HepG2 (cell line): Measurements from ENCODE around the gene SLC29A1. TPM values are rescaled to one million over a fixed set of nuclear protein-coding genes. Genes with fewer than 3 reads are reported as not detected.
A peak's percentile ranks its signal among the peaks of the same experiment; 100 is the strongest.

ENCODE experiments used
- CBX1 ChIP-seq: IDR thresholded peaks from one replicate; pipeline ENCODE4 v1.6.1; 2016; ENCODE audit warnings: antibody characterized with exemption, low read depth
- EEA1 ChIP-seq: sonication (generic); formaldehyde crosslinking; IDR thresholded peaks from 2 replicates; pipeline ENCODE4 v1.5.1; 2020; ENCODE audit warnings: mild to moderate bottlenecking, missing genetic modification reagents, borderline replicate concordance
- EED ChIP-seq: sonication (generic); formaldehyde crosslinking; IDR thresholded peaks from 2 replicates; pipeline ENCODE4 v1.5.0; 2020; ENCODE audit warnings: mild to moderate bottlenecking, missing genetic modification reagents
- FOSL1 ChIP-seq: sonication (generic); formaldehyde crosslinking; IDR thresholded peaks from 2 replicates; pipeline ENCODE4 v1.9.0; 2021; ENCODE audit warnings: missing genetic modification reagents, borderline replicate concordance
- FOXC1 ChIP-seq: sonication (generic); formaldehyde crosslinking; IDR thresholded peaks from 2 replicates; pipeline ENCODE4 v1.8.0; 2022; ENCODE audit warnings: mild to moderate bottlenecking, missing genetic modification reagents, borderline replicate concordance
- HIVEP1 ChIP-seq: sonication (generic); formaldehyde crosslinking; IDR thresholded peaks from 2 replicates; pipeline ENCODE4 v1.4.0; 2020; ENCODE audit warnings: mild to moderate bottlenecking, missing genetic modification reagents
- HMG20A ChIP-seq: IDR thresholded peaks from 2 replicates; pipeline ENCODE4 v1.6.1; 2016; ENCODE audit warnings: borderline replicate concordance
- HNRNPUL1 ChIP-seq: fragments of 200-400 bp; formaldehyde crosslinking; IDR thresholded peaks from 2 replicates; pipeline ENCODE4 v1.6.1; 2017; ENCODE audit warnings: low read depth, mild to moderate bottlenecking, low read length, moderate library complexity
- HOXA7 ChIP-seq: sonication (generic); formaldehyde crosslinking; IDR thresholded peaks from 2 replicates; pipeline ENCODE4 v1.8.1; 2022; ENCODE audit warnings: mild to moderate bottlenecking, missing genetic modification reagents, moderate library complexity
- KLF11 ChIP-seq: IDR thresholded peaks from 2 replicates; pipeline ENCODE4 v1.6.1; 2016; ENCODE audit warnings: missing compliant biosample characterization
- KLF12 ChIP-seq: sonication (generic); formaldehyde crosslinking; IDR thresholded peaks from 2 replicates; pipeline ENCODE4 v1.4.0; 2020; ENCODE audit warnings: missing genetic modification reagents, borderline replicate concordance
- KMT2B ChIP-seq: IDR thresholded peaks from 2 replicates; pipeline ENCODE4 v1.6.1; 2016; ENCODE audit warnings: missing genetic modification reagents, missing compliant biosample characterization
- MBD4 ChIP-seq: IDR thresholded peaks from 2 replicates; pipeline ENCODE4 v1.6.1; 2012; ENCODE audit warnings: low read length, inconsistent platforms, borderline replicate concordance
- MIER2 ChIP-seq: IDR thresholded peaks from 2 replicates; pipeline ENCODE4 v1.6.1; 2016; ENCODE audit warnings: missing biosample characterization, missing genetic modification reagents
- PCBP1 ChIP-seq: fragments of 200-400 bp; formaldehyde crosslinking; IDR thresholded peaks from 2 replicates; pipeline ENCODE4 v1.6.1; 2017; ENCODE audit warnings: mild to moderate bottlenecking, low read depth, low read length, borderline replicate concordance
- SOX6 ChIP-seq, 2 experiments: fragments of 450-650 bp in 1 of 2; sonication (generic) in 1 of 2; formaldehyde crosslinking in 1 of 2; IDR thresholded peaks; 2 replicates each; pipeline versions ENCODE4 v1.4.0 to v1.6.1; 2017 to 2020; ENCODE audit warnings: antibody characterized with exemption in 1 of 2, mild to moderate bottlenecking in 1 of 2, missing genetic modification reagents in 1 of 2
- SP4 ChIP-seq: sonication (generic); formaldehyde crosslinking; IDR thresholded peaks from 2 replicates; pipeline ENCODE4 v1.8.1; 2023; ENCODE audit warnings: mild to moderate bottlenecking, missing genetic modification reagents
- TAF1 ChIP-seq: sonication (generic); formaldehyde crosslinking; IDR thresholded peaks from 2 replicates; pipeline ENCODE4 v1.4.0; 2020; ENCODE audit warnings: missing genetic modification reagents
- TBP ChIP-seq: sonication (generic); formaldehyde crosslinking; IDR thresholded peaks from 2 replicates; pipeline ENCODE4 v1.5.0; 2020; ENCODE audit warnings: missing genetic modification reagents
- TEAD2 ChIP-seq: sonication (generic); formaldehyde crosslinking; IDR thresholded peaks from 2 replicates; pipeline ENCODE4 v1.9.0; 2021; ENCODE audit warnings: missing genetic modification reagents
- ZBTB3 ChIP-seq: sonication (generic); formaldehyde crosslinking; IDR thresholded peaks from 2 replicates; pipeline ENCODE4 v1.4.0; 2020; ENCODE audit warnings: low read depth, mild to moderate bottlenecking, moderate library complexity, missing genetic modification reagents, borderline replicate concordance
- ZKSCAN5 ChIP-seq: sonication (generic); formaldehyde crosslinking; IDR thresholded peaks from 2 replicates; pipeline ENCODE4 v1.5.1; 2020; ENCODE audit warnings: mild to moderate bottlenecking, missing genetic modification reagents
- ZNF138 ChIP-seq: sonication (generic); formaldehyde crosslinking; IDR thresholded peaks from 2 replicates; pipeline ENCODE4 v1.5.0; 2020; ENCODE audit warnings: mild to moderate bottlenecking, low read depth, missing genetic modification reagents
- ZNF44 ChIP-seq: sonication (generic); formaldehyde crosslinking; IDR thresholded peaks from 2 replicates; pipeline ENCODE4 v1.5.1; 2020; ENCODE audit warnings: mild to moderate bottlenecking, missing genetic modification reagents
- ZNF678 ChIP-seq: sonication (generic); formaldehyde crosslinking; IDR thresholded peaks from 2 replicates; pipeline ENCODE4 v1.4.0; 2020; ENCODE audit warnings: mild to moderate bottlenecking, missing genetic modification reagents
- ZNF713 ChIP-seq: sonication (generic); formaldehyde crosslinking; IDR thresholded peaks from 2 replicates; pipeline ENCODE4 v1.4.0; 2020; ENCODE audit warnings: mild to moderate bottlenecking, missing genetic modification reagents
- polyA plus RNA-seq, 8 experiments: library from polyadenylated mRNA; depleted of rRNA in 3 of 8; stranded (reverse) in 7 of 8; unstranded in 1 of 8; fragments of >200 nt; fragmentation: Illumina TruSeq in 4 of 8; extraction: Trizol in 4 of 8; gene quantifications; 2 replicates each; pipeline versions ENCODE4 v1.2.1 to v1.2.3, GENCODE V29; 2011 to 2016; ENCODE audit warnings: low read depth in 4 of 8, missing spikeins in 1 of 8, mixed read lengths in 1 of 8; ENCODE audit not compliant: insufficient read depth in 1 of 8
- total RNA-seq, 5 experiments: library from RNA; depleted of rRNA; stranded (reverse); fragments of >200 nt; fragmentation: Illumina TruSeq; extraction: Trizol; gene quantifications; 2 replicates each; pipeline ENCODE4 v1.2.3, GENCODE V29; 2016; ENCODE audit warnings: low read depth in 1 of 5
- TF ChIP-seq, protein P1 (sequence below): sonication (generic); formaldehyde crosslinking; IDR thresholded peaks from 2 replicates; pipeline ENCODE4 v1.8.0; 2022; ENCODE audit warnings: mild to moderate bottlenecking, missing genetic modification reagents, moderate library complexity
- TF ChIP-seq, protein P2 (sequence below): IDR thresholded peaks from 2 replicates; pipeline ENCODE4 v1.6.1; 2016; ENCODE audit warnings: low read depth
- TF ChIP-seq, protein P3 (sequence below): sonication (generic); formaldehyde crosslinking; IDR thresholded peaks from 2 replicates; pipeline ENCODE4 v1.4.0; 2020; ENCODE audit warnings: missing genetic modification reagents, low read depth, mild to moderate bottlenecking, borderline replicate concordance

Gene SLC29A1
- total and polyA plus RNA-seq, 2 of the 13 experiments (the other 11 are each of a cell fraction or from before 2014, with no cell fraction given): 43.2 to 106 TPM

DNA sequence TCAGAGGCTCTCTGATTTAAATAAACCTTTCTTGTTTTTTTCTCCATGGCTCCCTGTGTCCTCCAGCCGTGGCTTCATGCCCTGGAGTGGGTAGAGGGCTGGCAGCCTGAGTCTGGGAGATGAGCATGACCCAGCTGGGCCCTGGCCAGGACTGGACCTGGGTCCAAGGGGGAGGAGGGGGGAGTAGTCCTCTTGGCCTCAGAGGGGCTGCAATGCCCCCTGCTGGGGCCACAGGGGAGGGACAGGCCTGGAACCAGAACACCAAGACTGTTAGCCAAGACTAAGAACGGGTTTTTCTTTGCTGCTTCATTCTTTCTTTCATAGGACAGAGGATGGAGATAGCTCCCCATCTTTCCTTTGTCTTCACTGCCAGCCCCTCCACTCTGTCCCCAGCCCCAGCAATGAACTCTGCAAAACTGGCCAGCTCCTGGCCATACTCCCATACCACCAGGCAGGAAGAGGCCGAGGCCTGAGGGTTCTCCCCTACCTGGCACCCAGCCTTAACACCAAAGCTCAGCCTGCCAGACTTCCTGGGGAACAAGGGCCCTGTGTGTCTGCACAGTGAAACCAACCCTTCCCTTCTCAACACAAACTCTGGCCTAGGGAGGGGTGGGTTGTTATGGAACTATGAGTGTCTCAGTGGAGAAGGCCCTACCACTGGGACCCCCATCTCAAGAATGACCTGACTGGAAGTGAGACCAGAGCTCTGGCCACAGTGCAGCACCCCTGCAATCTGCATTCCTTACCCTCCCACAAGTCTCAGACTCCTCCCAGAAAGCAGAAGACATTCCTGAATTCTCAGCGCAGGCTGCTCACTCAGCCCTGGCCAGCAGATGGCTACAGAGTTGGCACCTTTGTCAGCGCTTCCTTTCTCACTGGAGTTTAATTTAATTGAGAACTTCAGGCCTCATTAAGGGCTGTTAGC lies 11.0 kb downstream of the SLC29A1 start (continued):
- TF ChIP-seq, protein P1, sequence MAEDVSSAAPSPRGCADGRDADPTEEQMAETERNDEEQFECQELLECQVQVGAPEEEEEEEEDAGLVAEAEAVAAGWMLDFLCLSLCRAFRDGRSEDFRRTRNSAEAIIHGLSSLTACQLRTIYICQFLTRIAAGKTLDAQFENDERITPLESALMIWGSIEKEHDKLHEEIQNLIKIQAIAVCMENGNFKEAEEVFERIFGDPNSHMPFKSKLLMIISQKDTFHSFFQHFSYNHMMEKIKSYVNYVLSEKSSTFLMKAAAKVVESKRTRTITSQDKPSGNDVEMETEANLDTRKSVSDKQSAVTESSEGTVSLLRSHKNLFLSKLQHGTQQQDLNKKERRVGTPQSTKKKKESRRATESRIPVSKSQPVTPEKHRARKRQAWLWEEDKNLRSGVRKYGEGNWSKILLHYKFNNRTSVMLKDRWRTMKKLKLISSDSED (CRISPR knock-in tag): no peak
- TF ChIP-seq ZKSCAN5: no peak
- TF ChIP-seq KLF11 (CRISPR knock-in tag): 0 out of 2 replicates have a peak, but pooled peaks have one; percentile 35
- no peak for TF ChIP-seq ZNF678 (CRISPR knock-in tag)
- no peak; the same call in 1 of the 2 replicates for TF ChIP-seq HMG20A (CRISPR knock-in tag)
- no peak for TF ChIP-seq ZNF44 (CRISPR knock-in tag)
- TF ChIP-seq FOXC1 (CRISPR knock-in tag): peak; percentile 83; the same call in 1 of the 2 replicates
- TF ChIP-seq ZBTB3 (CRISPR knock-in tag): no peak
- 0 out of 2 replicates have a peak, but pooled peaks have one; percentile 36 for TF ChIP-seq HIVEP1 (CRISPR knock-in tag)
- no peak for TF ChIP-seq HNRNPUL1
- no peak for TF ChIP-seq ZNF713 (CRISPR knock-in tag)
- TF ChIP-seq SOX6 (IDR thresholded peaks at IDR 0.05): no peak
- TF ChIP-seq SOX6 (CRISPR knock-in tag; IDR thresholded peaks at IDR 0.05): peak; percentile 53; the same call in 1 of the 2 replicates
- TF ChIP-seq FOSL1 (CRISPR knock-in tag): no peak
- TF ChIP-seq HOXA7: no peak
- TF ChIP-seq PCBP1: no peak
- TF ChIP-seq MBD4: no peak
- TF ChIP-seq, protein P2, sequence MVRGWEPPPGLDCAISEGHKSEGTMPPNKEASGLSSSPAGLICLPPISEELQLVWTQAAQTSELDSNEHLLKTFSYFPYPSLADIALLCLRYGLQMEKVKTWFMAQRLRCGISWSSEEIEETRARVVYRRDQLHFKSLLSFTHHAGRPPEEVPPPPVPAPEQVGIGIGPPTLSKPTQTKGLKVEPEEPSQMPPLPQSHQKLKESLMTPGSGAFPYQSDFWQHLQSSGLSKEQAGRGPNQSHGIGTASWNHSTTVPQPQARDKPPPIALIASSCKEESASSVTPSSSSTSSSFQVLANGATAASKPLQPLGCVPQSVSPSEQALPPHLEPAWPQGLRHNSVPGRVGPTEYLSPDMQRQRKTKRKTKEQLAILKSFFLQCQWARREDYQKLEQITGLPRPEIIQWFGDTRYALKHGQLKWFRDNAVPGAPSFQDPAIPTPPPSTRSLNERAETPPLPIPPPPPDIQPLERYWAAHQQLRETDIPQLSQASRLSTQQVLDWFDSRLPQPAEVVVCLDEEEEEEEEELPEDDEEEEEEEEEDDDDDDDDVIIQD (CRISPR knock-in tag): no peak
- no peak for TF ChIP-seq EEA1 (CRISPR knock-in tag)
- TF ChIP-seq, protein P3, sequence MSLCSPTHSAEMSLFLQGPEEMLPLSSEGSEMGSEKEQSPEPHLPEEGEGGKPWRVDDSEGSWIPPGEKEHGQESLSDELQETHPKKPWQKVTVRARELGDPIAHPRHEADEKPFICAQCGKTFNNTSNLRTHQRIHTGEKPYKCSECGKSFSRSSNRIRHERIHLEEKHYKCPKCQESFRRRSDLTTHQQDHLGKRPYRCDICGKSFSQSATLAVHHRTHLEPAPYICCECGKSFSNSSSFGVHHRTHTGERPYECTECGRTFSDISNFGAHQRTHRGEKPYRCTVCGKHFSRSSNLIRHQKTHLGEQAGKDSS (CRISPR knock-in tag): no peak
- 0 out of 2 replicates have a peak, but pooled peaks have one; percentile 40 for TF ChIP-seq ZNF138 (CRISPR knock-in tag)
- TF ChIP-seq MIER2 (CRISPR knock-in tag): 0 out of 2 replicates have a peak, but pooled peaks have one; percentile 24
- TF ChIP-seq TEAD2 (CRISPR knock-in tag): no peak
- TF ChIP-seq KMT2B (CRISPR knock-in tag): no peak
- TF ChIP-seq TAF1 (CRISPR knock-in tag): no peak
- TF ChIP-seq EED (CRISPR knock-in tag): no peak
- no peak for TF ChIP-seq CBX1
- no peak for TF ChIP-seq SP4 (CRISPR knock-in tag)
- TF ChIP-seq KLF12 (CRISPR knock-in tag): no peak
- TF ChIP-seq TBP (CRISPR knock-in tag): no peak
